ENCODE results near the gene ZNF646.

- no peak for TF ChIP-seq EZH2phosphoT487 (conservative IDR thresholded peaks at IDR 0.05; ENCODE audit: low read length)
- TF ChIP-seq CTCF (IDR thresholded peaks at IDR 0.05; ENCODE audit: insufficient read depth, low read length, poor library complexity, severe bottlenecking), result no peak
These were observed 2.4 kb upstream of the ZNF646 start for GRCh38 chr16:31071861-31072260.

Data from SU-DHL-6 (cell line).